NCI-H2227 treated with DMSO at 0.1 percent for 48 hours (cell line): ENCODE results near the gene HEATR9.

Source experiments
- DNase-seq: peaks from one replicate; lab custom pipeline; 2025; lab: John Stamatoyannopoulos, UW

HEATR9 gene

DNA sequence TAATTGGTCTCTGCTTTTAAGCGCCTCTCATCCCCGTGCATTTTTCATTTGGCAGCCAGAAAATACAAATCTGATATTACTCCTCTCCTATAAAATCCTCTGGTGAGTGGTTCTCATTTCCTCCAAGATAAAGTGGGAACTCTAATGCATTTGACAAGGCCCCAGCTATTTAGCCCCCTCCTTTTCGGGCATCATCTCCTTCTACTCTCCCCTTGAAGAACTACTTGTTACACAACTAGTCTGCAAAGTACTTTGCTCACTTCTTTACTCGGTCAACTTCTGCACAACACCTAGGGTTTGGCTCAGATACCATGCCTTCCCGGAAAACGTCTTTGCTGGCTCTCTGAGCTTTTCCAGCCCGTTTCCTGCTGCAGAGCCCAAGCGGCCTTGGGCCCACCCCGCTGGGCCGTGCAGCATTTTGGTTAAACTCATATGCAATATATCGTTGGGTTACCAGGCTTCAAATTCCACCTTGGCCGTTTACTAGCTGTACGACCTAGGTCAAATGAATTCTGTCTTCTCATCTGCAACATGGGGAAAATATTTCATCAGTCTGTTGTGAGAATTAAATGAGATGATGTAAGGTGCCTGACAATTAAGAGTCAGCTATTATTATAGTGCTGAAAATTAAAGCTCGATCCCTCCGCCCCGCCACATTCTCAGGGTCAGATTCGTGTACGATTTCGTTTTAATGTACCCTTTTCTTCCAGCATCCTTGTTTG, 60.3 kb downstream of the HEATR9 start:
- DNase-seq, result no peak

DNA sequence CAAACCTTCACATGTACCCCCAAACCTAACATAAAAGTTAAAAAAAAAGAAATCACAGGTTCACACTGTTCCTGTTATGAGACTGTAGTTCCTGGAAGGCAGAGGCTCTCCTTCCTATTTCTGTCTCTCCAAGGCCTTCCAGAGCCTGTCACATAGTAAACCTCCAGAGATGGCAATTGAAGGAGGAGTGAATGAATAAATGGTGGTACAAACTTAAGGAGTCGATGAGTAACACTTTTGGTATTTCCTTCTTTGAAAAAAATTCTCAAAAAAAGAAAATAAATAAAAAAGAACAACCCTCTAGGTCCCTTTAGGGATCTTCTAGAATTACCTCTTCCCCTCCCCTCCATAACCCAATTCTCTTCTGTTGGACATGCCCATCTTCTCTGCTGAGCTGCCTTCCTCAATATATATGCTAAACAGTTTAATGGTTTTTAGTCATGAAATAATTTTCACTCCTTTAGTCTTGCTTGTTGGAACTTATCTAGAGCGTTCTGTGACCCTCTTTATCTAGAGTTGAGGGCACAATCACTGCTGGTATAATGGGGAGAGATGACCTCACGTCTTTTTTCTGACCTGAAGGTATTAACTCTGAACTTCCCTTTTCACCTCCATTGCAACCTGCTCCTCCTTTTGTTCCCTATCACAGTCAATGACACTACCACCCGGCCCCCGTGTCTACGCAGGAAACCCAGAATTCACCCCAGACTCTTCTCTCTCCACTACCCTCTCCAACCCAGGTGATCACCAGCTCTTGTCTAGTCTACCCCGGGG, 61.1 kb downstream of the HEATR9 start:
- no peak for DNase-seq
